Right lobe of liver (tissue), 6 donors: ENCODE data around the gene XPR1. TPM values are rescaled to one million over a fixed set of nuclear protein-coding genes. Genes with fewer than 3 reads are reported as not detected.

Source experiments
- ATAC-seq, 4 donors: fragments of 200-7000 bp; cut with Tn5 transposase; one replicate each; pipeline ENCODE4 v1.9.1; 2020; ENCODE audit warnings: mild to moderate bottlenecking in 4 of 4, moderate library complexity in 4 of 4
- DNase-seq, 3 donors: peaks; one replicate each; pipeline ENCODE4 v3.0.0-alpha.2; 2020
- H3K27ac ChIP-seq, 3 donors: fragments of 200-600 bp; one replicate each; pipeline ENCODE4 v1.8.0; 2022
- H3K27me3 ChIP-seq, 2 donors: fragments of 200-600 bp; one replicate each; pipeline ENCODE4 v1.8.0; 2022
- H3K36me3 ChIP-seq, 4 donors: fragments of 200-600 bp; sonication (generic) in 1 of 4; one replicate each; pipeline versions ENCODE4 v1.5.1 to v1.8.0; 2017 to 2022; ENCODE audit warnings: control low read depth in 1 of 4
- H3K4me1 ChIP-seq, 4 donors: fragments of 200-600 bp; sonication (generic) in 1 of 4; one replicate each; pipeline versions ENCODE4 v1.5.1 to v1.8.0; 2017 to 2022; ENCODE audit warnings: control low read depth in 1 of 4
- H3K4me3 ChIP-seq, 3 donors: fragments of 200-600 bp; one replicate each; pipeline ENCODE4 v1.8.0; 2022
- H3K9me3 ChIP-seq, 4 donors: fragments of 200-600 bp; sonication (generic) in 1 of 4; one replicate each; pipeline versions ENCODE4 v1.5.1 to v1.8.0; 2017 to 2022; ENCODE audit warnings: control low read depth in 1 of 4
- POLR2A ChIP-seq: fragments of 450-650 bp; IDR thresholded peaks from one replicate; pipeline ENCODE4 v1.6.1; 2017; ENCODE audit warnings: antibody characterized with exemption, mild to moderate bottlenecking
- whole genome bisulfite sequencing: methylation state at CpG from one replicate; pipeline ENCODE4 v1.1.6; 2018; ENCODE audit warnings: low coverage, low lambda C conversion rate; ENCODE audit not compliant: insufficient coverage; ENCODE audit errors: missing lambda C conversion rate; 5-methylcytosine and 5-hydroxymethylcytosine counted together
- intact Hi-C, 2 donors: fragments of 100-400 bp; cut with DNase I; formaldehyde crosslinking; loops; one replicate each; pipeline versions ENCODE4 v1.11.2 to v1.14.1; 2022
- total RNA-seq, 6 experiments: library from RNA; depleted of rRNA in 2 of 6; stranded (reverse); fragments of >200 nt in 2 of 6; fragmentation: NEBNext Ultra II Directional in 3 of 6; extraction: Animal tissue kit (Norgen Biotek cat#: 25700) in 3 of 6; gene quantifications; one replicate each; pipeline versions ENCODE4 v1.1.0 to v1.2.4, GENCODE V29; 2016 to 2023
- TF ChIP-seq, protein P1 (sequence below), 4 donors: fragments of 200-600 bp in 3 of 4; fragments of 450-650 bp in 1 of 4; IDR thresholded peaks; one replicate each; pipeline versions ENCODE4 v1.5.1 to v1.8.0; 2016 to 2022; ENCODE audit warnings: antibody characterized with exemption in 4 of 4, mild to moderate bottlenecking in 2 of 4
- donor health status: DM: no; HTN: yes; CAD: no.
- donor health status: DM: no; HTN: no; CAD: no.
- donor health status: DM: no; HTN: no; CAD: no.
- donor health status: DM: no; HTN: yes; CAD: no.
- donor health status: DM: no; HTN: yes; CAD: no.

The XPR1 gene
- total RNA-seq, 6 experiments from 2014 or later: 5.9 to 10.0 (median 9.0) TPM

DNA sequence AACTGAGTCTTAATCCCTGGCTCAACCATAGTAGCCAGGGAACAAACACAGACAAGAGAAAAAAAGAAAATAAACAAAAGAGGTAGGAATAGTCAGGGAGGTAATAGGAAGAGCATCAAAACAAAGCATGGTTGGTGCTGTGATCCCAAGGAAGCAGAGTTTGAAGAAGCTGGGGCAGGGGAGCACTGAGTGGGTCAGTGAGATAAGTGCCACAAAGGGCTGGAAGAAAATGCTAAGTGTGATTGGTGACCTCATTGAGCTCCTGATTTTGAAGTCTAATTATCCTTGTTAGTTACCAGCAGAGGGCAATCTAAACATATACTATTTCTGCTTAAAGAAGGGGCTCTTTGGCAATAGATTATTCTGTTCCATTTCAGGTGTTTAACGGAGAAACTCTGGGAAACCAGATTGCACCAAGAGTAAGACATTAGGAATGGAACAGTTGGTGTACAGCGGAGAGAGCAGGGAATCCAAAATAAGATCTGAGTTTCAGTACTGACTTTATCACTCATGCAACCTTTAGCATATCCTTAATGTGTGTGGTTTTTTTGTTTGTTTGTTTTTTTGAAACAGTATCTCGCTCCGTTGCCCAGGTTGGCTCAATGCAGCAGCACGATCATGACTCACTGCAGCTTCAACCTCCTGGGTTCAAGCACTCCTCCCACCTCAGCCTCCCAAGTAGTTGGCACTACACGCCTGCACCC, 250.1 kb downstream of the XPR1 start:
- ATAC-seq: peak; percentile 58 to 82 (median 65)
- Histone ChIP-seq H3K27ac (no peak overlapping the region), H3K27me3 (no peaks in the 10 kb centered on the region), H3K9me3 (no peaks in the 10 kb centered on the region), H3K36me3 (no peaks in the 10 kb centered on the region), H3K4me1 (no peaks in the 10 kb centered on the region), H3K4me3 (no peak overlapping the region)
- intact Hi-C loops: no loop called here
- no peak for DNase-seq
- TF ChIP-seq POLR2A: no peak
- TF ChIP-seq, protein P1, sequence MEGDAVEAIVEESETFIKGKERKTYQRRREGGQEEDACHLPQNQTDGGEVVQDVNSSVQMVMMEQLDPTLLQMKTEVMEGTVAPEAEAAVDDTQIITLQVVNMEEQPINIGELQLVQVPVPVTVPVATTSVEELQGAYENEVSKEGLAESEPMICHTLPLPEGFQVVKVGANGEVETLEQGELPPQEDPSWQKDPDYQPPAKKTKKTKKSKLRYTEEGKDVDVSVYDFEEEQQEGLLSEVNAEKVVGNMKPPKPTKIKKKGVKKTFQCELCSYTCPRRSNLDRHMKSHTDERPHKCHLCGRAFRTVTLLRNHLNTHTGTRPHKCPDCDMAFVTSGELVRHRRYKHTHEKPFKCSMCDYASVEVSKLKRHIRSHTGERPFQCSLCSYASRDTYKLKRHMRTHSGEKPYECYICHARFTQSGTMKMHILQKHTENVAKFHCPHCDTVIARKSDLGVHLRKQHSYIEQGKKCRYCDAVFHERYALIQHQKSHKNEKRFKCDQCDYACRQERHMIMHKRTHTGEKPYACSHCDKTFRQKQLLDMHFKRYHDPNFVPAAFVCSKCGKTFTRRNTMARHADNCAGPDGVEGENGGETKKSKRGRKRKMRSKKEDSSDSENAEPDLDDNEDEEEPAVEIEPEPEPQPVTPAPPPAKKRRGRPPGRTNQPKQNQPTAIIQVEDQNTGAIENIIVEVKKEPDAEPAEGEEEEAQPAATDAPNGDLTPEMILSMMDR (IDR thresholded peaks at IDR 0.05): peak; percentile 41 to 55 (median 48)
- 65% methylated on average over 6 of the region's 6 CpGs for WGBS

DNA sequence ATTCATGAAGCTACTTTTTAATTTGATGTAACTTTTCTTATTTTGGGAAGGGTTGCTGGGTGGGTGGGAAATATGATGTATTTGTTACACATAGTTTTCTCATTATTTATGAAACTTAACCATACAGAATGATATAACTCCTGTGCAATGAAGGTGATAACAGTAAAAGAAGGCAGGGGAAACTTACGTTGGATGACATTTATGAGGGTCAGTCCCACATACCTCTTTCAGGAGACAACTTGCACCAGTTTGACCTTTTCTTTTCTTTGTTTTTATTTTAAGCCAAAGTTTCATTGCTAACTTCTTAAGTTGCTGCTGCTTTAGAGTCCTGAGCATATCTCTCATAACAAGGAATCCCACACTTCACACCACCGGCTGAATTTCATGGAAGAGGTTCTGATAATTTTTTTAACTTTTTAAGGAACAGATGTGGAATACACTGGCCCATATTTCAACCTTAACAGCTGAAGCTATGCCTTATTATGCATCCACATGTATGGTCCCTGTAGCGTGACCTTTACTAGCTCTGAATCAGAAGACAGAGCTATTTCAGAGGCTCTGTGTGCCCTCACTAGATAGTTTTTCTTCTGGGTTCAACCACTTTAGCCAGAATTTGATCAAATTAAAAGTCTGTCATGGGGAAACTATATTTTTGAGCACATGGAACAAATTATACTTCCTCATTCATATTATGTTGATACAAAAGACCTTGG, 252.9 kb downstream of the XPR1 start:
- H3K27me3 ChIP-seq: no peaks in the 10 kb centered on the region
- WGBS: 94% methylated on average over 3 of the region's 3 CpGs
- DNase-seq (no peak), ATAC-seq (no peak)
- no peak overlapping the region for H3K4me3 ChIP-seq
- no peaks in the 10 kb centered on the region for H3K36me3 ChIP-seq
- no peak overlapping the region for H3K27ac ChIP-seq
- no peaks in the 10 kb centered on the region for H3K4me1 ChIP-seq
- TF ChIP-seq POLR2A: no peak
- TF ChIP-seq, protein P1 (IDR thresholded peaks at IDR 0.05): no peak
- intact Hi-C loops: no loop called here
- H3K9me3 ChIP-seq: no peaks in the 10 kb centered on the region

DNA sequence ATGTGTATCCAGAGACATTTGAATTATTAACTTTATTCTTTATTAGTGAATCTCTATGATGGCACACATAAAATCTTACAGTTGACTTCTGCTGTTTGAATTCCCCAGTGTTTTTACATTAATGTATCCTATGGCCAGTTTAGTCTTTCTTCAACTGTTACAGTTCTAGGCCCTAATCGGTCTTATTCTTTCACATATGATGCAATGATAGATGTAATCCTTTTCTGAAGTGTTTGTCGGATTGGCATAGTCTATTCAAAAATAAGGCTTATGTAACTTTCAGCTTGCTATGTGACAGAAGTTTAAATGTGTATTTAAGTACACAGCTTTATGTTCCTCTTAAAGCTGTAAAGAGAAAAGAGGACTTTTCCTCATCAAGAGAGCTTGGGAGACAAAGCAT, 254.5 kb downstream of the XPR1 start:
- no peak overlapping the region for H3K27ac ChIP-seq
- H3K4me1 ChIP-seq: no peaks in the 10 kb centered on the region
- DNase-seq: no peak
- no peaks in the 10 kb centered on the region for H3K27me3 ChIP-seq
- H3K9me3 ChIP-seq: no peaks in the 10 kb centered on the region
- 83% methylated on average over 2 of the region's 2 CpGs for WGBS
- no peak for ATAC-seq
- TF ChIP-seq, protein P1 (IDR thresholded peaks at IDR 0.05): no peak
- TF ChIP-seq POLR2A: no peak
- H3K4me3 ChIP-seq: no peak overlapping the region
- intact Hi-C loops: no loop called here
- no peaks in the 10 kb centered on the region for H3K36me3 ChIP-seq

DNA sequence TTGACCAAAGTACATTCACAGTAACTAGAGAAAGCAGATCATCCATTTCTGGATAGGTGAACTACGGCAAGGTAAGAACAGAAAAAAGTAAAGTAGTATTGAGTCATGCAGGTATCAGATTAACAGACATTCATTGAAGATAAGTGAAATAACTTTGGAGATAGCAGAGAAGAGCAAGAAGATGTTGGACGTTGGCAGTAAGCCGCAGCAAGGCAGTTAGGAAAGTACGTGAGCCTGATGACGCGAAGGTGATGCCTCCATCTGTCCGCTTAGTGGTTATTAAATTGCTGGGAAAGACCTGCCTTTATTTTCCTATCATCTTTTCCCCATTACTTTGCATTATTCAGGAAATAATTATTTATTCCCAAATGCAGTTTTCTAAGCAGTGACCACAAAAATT, 256.0 kb downstream of the XPR1 start:
- no peak for DNase-seq
- Histone ChIP-seq H3K4me3 (no peak overlapping the region), H3K27ac (no peak overlapping the region), H3K9me3 (no peaks in the 10 kb centered on the region), H3K4me1 (no peaks in the 10 kb centered on the region), H3K27me3 (no peaks in the 10 kb centered on the region), H3K36me3 (no peaks in the 10 kb centered on the region)
- intact Hi-C loops: no loop called here
- TF ChIP-seq, protein P1 (IDR thresholded peaks at IDR 0.05): no peak
- TF ChIP-seq POLR2A: no peak
- WGBS: 97% methylated on average over 5 of the region's 7 CpGs
- no peak for ATAC-seq
